Measurements from ENCODE around the gene RANBP3. TPM values are rescaled to one million over a fixed set of nuclear protein-coding genes. Genes with fewer than 3 reads are reported as not detected.
A peak's percentile ranks its signal among the peaks of the same experiment; 100 is the strongest.
"Not testable (repeated sequence)": the region's sequence is repeated elsewhere in the genome, so short reads cannot be mapped to it uniquely, and the experiment has no call there.

The RANBP3 gene
- total RNA-seq, 4 donors from 2014 or later = 37.4 to 74.3 (median 61.3) TPM

DNA sequence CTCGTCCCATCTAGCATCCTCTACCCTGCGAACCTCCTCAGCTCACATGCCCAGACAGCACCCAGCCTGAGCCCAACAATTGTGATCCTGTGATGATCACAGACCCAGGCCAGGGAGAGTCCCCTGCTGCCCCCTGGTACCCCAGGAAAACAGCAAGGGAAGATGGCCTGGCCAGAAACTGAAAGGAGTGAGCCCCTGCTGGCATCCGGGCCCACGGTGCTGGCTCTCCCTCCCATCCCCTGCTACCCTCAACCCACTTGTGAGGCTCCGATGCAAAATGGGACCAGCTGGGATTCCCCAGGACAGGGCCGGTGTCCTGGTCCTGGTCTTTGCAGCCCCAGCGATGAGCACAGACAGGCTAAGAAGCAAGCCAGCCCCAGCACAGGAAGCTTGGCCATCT lies 14.1 kb downstream of the RANBP3 start:
- peaks cover 70 to 74% of the 10 kb centered on the region in 2 donors for H3K4me1 ChIP-seq
- intact Hi-C loops (cut with DNase I; ENCODE audit: low total_unique reads) = no loop called here
- in situ Hi-C loops (cut with MboI; ENCODE audit: low sequenced_read_pairs in 4 of 4) = no loop called here
- H3K27ac ChIP-seq = no peak overlapping the region
- H3K27me3 ChIP-seq = no peaks in the 10 kb centered on the region
- H3K9me3 ChIP-seq = no peaks in the 10 kb centered on the region
- ATAC-seq (no peak), DNase-seq (no peak)
- no peaks in the 10 kb centered on the region for H3K36me3 ChIP-seq
- TF ChIP-seq, protein P1, sequence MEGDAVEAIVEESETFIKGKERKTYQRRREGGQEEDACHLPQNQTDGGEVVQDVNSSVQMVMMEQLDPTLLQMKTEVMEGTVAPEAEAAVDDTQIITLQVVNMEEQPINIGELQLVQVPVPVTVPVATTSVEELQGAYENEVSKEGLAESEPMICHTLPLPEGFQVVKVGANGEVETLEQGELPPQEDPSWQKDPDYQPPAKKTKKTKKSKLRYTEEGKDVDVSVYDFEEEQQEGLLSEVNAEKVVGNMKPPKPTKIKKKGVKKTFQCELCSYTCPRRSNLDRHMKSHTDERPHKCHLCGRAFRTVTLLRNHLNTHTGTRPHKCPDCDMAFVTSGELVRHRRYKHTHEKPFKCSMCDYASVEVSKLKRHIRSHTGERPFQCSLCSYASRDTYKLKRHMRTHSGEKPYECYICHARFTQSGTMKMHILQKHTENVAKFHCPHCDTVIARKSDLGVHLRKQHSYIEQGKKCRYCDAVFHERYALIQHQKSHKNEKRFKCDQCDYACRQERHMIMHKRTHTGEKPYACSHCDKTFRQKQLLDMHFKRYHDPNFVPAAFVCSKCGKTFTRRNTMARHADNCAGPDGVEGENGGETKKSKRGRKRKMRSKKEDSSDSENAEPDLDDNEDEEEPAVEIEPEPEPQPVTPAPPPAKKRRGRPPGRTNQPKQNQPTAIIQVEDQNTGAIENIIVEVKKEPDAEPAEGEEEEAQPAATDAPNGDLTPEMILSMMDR (IDR thresholded peaks at IDR 0.05 in 4 of 5, conservative IDR thresholded peaks at IDR 0.05 in 1 of 5) = no peak
- no peak for TF ChIP-seq POLR2A (IDR thresholded peaks at IDR 0.05)
- H3K4me3 ChIP-seq = no peak overlapping the region

DNA sequence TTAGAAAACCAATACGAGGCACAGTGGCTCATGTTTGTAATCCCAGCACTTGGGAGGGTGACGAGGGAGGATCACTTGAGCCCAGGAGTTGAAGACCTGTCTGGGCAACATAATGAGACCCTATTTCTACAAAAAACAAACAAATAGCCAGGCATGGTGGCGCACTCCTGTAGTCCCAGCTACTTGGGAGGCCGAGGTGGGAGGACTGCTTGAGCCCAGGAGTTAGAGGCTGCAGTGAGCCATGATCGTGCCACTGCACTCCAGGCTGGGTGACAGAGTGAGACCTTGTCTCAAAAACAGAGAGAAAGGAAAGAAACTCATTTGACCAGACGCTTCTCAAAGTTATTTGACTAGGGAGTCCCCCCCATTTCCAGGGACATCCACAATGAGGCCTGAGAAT lies 14.7 kb downstream of the RANBP3 start:
- DNase-seq; H3K27ac ChIP-seq; ATAC-seq; H3K27me3 ChIP-seq; H3K36me3 ChIP-seq; H3K9me3 ChIP-seq; H3K4me3 ChIP-seq; in situ Hi-C loops (cut with MboI; ENCODE audit: low sequenced_read_pairs in 4 of 4); intact Hi-C loops (cut with DNase I; ENCODE audit: low total_unique reads): not testable (repeated sequence)
- H3K4me1 ChIP-seq = peaks cover 70 to 74% of the 10 kb centered on the region in 2 donors

DNA sequence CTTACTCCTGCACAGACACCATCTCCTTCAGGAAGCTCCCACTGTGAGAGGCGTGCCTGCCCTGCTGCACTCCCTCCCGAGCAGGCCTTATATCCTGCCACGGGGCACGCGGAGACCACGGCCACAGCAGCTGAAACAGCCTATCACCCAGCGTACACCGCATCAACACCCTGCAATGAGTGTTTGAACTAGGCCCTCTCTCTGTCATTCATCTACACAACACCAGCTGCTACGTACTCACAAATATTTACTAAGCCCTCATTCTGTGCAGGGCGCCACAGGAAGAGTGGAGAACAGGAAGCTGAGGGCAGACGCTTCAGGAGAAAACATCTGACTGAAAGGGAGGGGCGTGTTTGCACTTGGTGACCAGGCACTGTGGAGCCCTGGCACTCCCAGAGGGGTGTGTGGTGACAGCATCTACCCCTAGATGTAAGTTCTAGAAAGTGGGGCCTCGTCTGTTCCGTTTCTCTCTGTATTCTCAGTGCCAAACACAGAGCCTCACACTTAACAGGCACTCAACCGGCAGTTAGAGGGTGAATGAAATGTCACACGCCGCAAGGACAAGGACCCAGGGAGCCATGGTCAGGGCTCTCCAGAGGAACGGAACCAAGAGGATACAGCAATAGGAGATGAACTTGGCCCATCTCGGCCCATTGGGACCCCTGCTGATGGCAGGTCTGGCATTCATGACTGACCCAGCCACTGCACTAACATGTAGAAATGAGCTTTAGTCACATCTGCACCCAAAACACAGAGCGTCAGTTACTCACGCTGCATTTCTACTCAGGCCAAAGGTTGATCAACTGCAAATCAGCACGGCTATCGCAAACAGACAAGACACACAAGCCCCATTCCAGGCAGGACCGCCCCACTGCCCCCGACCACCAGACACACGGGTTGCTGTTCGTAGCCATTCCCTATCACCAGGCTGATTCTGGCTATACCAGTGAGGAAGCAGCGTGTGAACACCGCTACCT lies 15.7 kb downstream of the RANBP3 start:
- Histone ChIP-seq H3K27me3 (no peaks in the 10 kb centered on the region), H3K4me1 (peaks cover 65 to 66% of the 10 kb centered on the region in 2 donors), H3K27ac (peak overlapping the region in 2 of 4 donors; percentile 20 to 29), H3K36me3 (no peaks in the 10 kb centered on the region), H3K4me3 (peak overlapping the region in 1 of 4 donors; percentile 11), H3K9me3 (no peaks in the 10 kb centered on the region)
- DNase-seq (peak in 1 of 2 donors; percentile 23), ATAC-seq (no peak)
- intact Hi-C loops (cut with DNase I; ENCODE audit: low total_unique reads) (no loop called here), in situ Hi-C loops (cut with MboI; ENCODE audit: low sequenced_read_pairs in 4 of 4) (no loop called here)
- TF ChIP-seq, protein P1 (IDR thresholded peaks at IDR 0.05 in 4 of 5, conservative IDR thresholded peaks at IDR 0.05 in 1 of 5) = no peak
- TF ChIP-seq POLR2A (IDR thresholded peaks at IDR 0.05) = no peak

DNA sequence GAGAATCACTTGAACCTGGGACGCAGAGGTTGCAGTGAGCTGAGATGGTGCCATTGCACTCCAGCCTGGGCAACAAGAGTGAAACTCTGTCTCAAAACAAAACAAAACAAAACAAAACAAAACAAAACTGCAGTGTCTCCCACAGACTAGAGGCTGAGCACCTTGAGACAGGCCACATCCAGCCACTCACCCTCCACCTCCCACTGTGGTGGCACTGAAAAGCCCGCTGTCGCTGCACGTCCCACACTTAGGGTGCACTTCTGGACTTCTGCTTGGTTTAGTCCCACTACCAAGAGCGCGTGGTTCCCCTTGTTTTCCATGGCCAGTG lies 16.3 kb downstream of the RANBP3 start:
- H3K36me3 ChIP-seq; ATAC-seq; H3K27me3 ChIP-seq; DNase-seq; H3K9me3 ChIP-seq; H3K4me3 ChIP-seq; in situ Hi-C loops (cut with MboI; ENCODE audit: low sequenced_read_pairs in 4 of 4); intact Hi-C loops (cut with DNase I; ENCODE audit: low total_unique reads): not testable (repeated sequence)
- Histone ChIP-seq H3K27ac (peak overlapping the region in 1 of 4 donors; percentile 20), H3K4me1 (peaks cover 60 to 64% of the 10 kb centered on the region in 2 donors)

DNA sequence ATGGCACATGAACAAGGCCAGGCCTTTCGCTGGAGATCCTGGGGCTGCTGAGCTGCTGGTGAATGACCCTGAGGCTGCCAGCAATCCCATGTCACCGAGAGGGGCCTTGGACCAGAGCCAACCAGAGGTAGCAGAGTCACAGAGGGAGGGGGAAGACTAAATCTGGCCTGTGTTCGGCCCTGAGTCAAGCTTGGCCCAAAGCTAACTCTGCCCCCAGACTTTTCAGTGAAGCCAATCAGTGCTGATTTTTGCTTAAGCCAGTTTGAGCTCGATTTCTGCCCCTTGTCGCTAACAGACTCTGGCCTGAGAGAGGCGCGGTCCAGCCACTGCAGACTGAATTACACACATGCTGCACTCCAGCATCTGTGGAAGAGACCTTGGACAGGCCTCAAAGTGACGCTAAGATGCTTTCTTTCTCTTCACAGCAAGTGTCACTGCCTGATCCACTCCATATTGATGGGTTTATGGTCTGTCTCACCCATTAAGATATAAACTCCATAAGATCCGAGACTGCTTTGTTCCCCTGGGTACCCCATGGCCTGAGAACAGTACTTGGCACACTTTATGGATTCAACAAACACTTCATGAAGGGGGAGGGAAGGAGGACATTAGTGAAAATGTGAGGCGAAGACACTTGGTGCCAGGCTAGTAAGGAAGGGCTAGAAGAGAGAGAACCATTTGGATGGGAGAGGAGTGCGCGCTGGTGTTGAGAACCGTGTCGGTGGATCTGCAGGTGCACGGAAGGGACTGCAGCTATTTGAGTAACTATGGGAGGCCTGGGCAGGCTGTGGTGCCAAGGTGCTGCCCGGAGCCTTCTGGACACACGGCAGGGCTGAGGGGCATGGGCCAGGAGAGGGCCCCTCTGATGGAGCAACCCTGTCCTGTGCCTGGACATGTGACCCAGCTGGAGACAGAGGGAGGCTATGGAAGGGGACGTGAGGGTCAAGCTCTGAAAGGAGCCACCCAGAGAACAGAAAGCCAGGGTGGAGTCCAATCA lies 17.6 kb downstream of the RANBP3 start:
- intact Hi-C loops (cut with DNase I; ENCODE audit: low total_unique reads) (no loop called here), in situ Hi-C loops (cut with MboI; ENCODE audit: low sequenced_read_pairs in 4 of 4) (no loop called here)
- no peak overlapping the region for H3K27ac ChIP-seq
- no peaks in the 10 kb centered on the region for H3K9me3 ChIP-seq
- H3K4me3 ChIP-seq = no peak overlapping the region
- peaks cover 53 to 61% of the 10 kb centered on the region in 2 donors for H3K4me1 ChIP-seq
- no peaks in the 10 kb centered on the region for H3K36me3 ChIP-seq
- DNase-seq (no peak), ATAC-seq (no peak)
- no peak for TF ChIP-seq POLR2A (IDR thresholded peaks at IDR 0.05)
- TF ChIP-seq, protein P1 (IDR thresholded peaks at IDR 0.05 in 4 of 5, conservative IDR thresholded peaks at IDR 0.05 in 1 of 5) = no peak
- no peaks in the 10 kb centered on the region for H3K27me3 ChIP-seq

Data from gastrocnemius medialis (tissue), 4 donors.